B cell (primary cell): ENCODE data around the gene CERS6. TPM values are rescaled to one million over a fixed set of nuclear protein-coding genes. Genes with fewer than 3 reads are reported as not detected.

Experiments
- ATAC-seq: fragments of 200-7000 bp; cut with Tn5 transposase; one replicate; pipeline ENCODE4 v1.10.0; 2021; ENCODE audit warnings: low read depth, mild to moderate bottlenecking, moderate number of reproducible peaks, moderate library complexity
- CTCF ChIA-PET: fragments of 350-600 bp; sonication (Branson Sonifier 250); formaldehyde crosslinking; loops from one replicate; lab custom pipeline; 2021; ENCODE audit warnings: antibody characterized with exemption, inconsistent platforms; lab: Charles Lee
- POLR2A ChIA-PET: fragments of 350-600 bp; sonication (Branson Sonifier 250); formaldehyde crosslinking; loops from one replicate; lab custom pipeline; 2021; ENCODE audit warnings: antibody characterized with exemption; lab: Charles Lee
- DNase-seq: peaks from one replicate; pipeline ENCODE4 v3.0.0; 2013
- H2AFZ ChIP-seq: 2 replicates; pipeline ENCODE4 v1.6.1; 2012; ENCODE audit warnings: mild to moderate bottlenecking, low read depth, low read length; ENCODE audit not compliant: insufficient read depth, poor library complexity, severe bottlenecking
- H3K27ac ChIP-seq, 2 donors: 1 replicate in 1 of 2; 2 replicates in 1 of 2; pipeline ENCODE4 v1.5.1; 2012 to 2013; ENCODE audit warnings: low read length in 2 of 2, mild to moderate bottlenecking in 2 of 2, moderate library complexity in 1 of 2
- H3K27me3 ChIP-seq, 4 experiments: fragments of 200-600 bp in 1 of 4; sonication (generic) in 1 of 4; replicated peaks in 1 of 4; 1 replicate in 2 of 4; 2 replicates in 2 of 4; pipeline versions ENCODE4 v1.6.1 to v1.7.0; 2013 to 2016; ENCODE audit warnings: low read length in 3 of 4, mild to moderate bottlenecking in 2 of 4, mixed read lengths in 1 of 4, moderate library complexity in 1 of 4; ENCODE audit not compliant: insufficient read depth in 4 of 4, control insufficient read depth in 3 of 4; ENCODE audit errors: control extremely low read depth in 1 of 4
- H3K36me3 ChIP-seq, 2 experiments: replicated peaks in 1 of 2; 1 replicate in 1 of 2; 2 replicates in 1 of 2; pipeline versions ENCODE4 v1.6.1 to v1.7.1; 2013; ENCODE audit warnings: low read length in 1 of 2; ENCODE audit not compliant: insufficient read depth in 2 of 2, control insufficient read depth in 1 of 2; ENCODE audit errors: control extremely low read depth in 1 of 2, extremely low read depth in 1 of 2
- H3K4me1 ChIP-seq, 2 donors: fragments of 200-600 bp in 1 of 2; sonication (generic) in 1 of 2; 1 replicate in 1 of 2; 2 replicates in 1 of 2; pipeline versions ENCODE4 v1.5.1 to v1.6.1; 2013 to 2017; ENCODE audit warnings: low read length in 2 of 2; ENCODE audit not compliant: control insufficient read depth in 2 of 2, insufficient read depth in 2 of 2
- H3K4me2 ChIP-seq: replicated peaks from 2 replicates; pipeline ENCODE3; 2012; ENCODE audit warnings: mild to moderate bottlenecking, low read depth, low read length; ENCODE audit not compliant: poor library complexity, severe bottlenecking
- H3K4me3 ChIP-seq, 5 experiments: fragments of 200-600 bp in 1 of 5; sonication (generic) in 1 of 5; 1 replicate in 3 of 5; 2 replicates in 2 of 5; pipeline versions ENCODE4 v1.5.1 to v1.7.0; 2011 to 2016; ENCODE audit warnings: low read length in 4 of 5, mild to moderate bottlenecking in 4 of 5, low read depth in 2 of 5, control low read depth in 1 of 5, moderate library complexity in 1 of 5; ENCODE audit not compliant: insufficient read depth in 1 of 5; ENCODE audit errors: control extremely low read depth in 1 of 5, extremely low read depth in 1 of 5
- H3K79me2 ChIP-seq: fragments of 200-600 bp; sonication (generic); one replicate; pipeline ENCODE4 v1.6.0; 2016; ENCODE audit warnings: low read length; ENCODE audit not compliant: control insufficient read depth, insufficient read depth
- H3K9ac ChIP-seq: fragments of 200-600 bp; sonication (generic); 2 replicates; pipeline ENCODE4 v1.6.1; 2017; ENCODE audit warnings: mild to moderate bottlenecking, low read length, moderate library complexity
- H3K9me3 ChIP-seq, 3 donors: one replicate each; pipeline versions ENCODE4 v1.6.1 to v1.7.1; 2013; ENCODE audit warnings: low read length in 2 of 3; ENCODE audit not compliant: control insufficient read depth in 2 of 3, insufficient read depth in 1 of 3; ENCODE audit errors: control extremely low read depth in 1 of 3
- H4K20me1 ChIP-seq: 2 replicates; pipeline ENCODE4 v1.6.0; 2012; ENCODE audit warnings: mild to moderate bottlenecking, low read length; ENCODE audit not compliant: insufficient read depth, control insufficient read depth, poor library complexity, severe bottlenecking
- H3K27ac Mint-ChIP-seq: one replicate; pipeline ENCODE4 v1.8.0; 2021; ENCODE audit warnings: mixed read lengths
- H3K27me3 Mint-ChIP-seq: one replicate; pipeline ENCODE4 v1.8.0; 2021; ENCODE audit warnings: mixed read lengths
- H3K4me1 Mint-ChIP-seq: one replicate; pipeline ENCODE4 v1.8.0; 2021; ENCODE audit warnings: mixed read lengths
- H3K4me3 Mint-ChIP-seq: one replicate; pipeline ENCODE4 v1.8.0; 2021; ENCODE audit warnings: mixed read lengths
- H3K9me3 Mint-ChIP-seq: one replicate; pipeline ENCODE4 v1.8.0; 2022; ENCODE audit warnings: mixed read lengths; ENCODE audit not compliant: insufficient read depth
- EZH2 ChIP-seq: IDR thresholded peaks from 2 replicates; pipeline ENCODE4 v1.6.1; 2012; ENCODE audit warnings: borderline replicate concordance, low read depth, mild to moderate bottlenecking, moderate library complexity, low read length; ENCODE audit not compliant: insufficient read depth, poor library complexity, severe bottlenecking
- WGBS: methylation state at CpG from one replicate; pipeline ENCODE4 v1.1.5; 2013; ENCODE audit warnings: missing lambda C conversion rate; ENCODE audit not compliant: insufficient coverage; 5-methylcytosine and 5-hydroxymethylcytosine counted together
- intact Hi-C: fragments of 100-400 bp; cut with micrococcal nuclease; formaldehyde crosslinking; loops from one replicate; pipeline ENCODE4 v1.10.0; 2022
- polyA plus RNA-seq: library from polyadenylated mRNA; depleted of rRNA; stranded (reverse); fragments of >200 nt; gene quantifications from 2 replicates; pipeline ENCODE4 v1.2.3, GENCODE V29; 2012
- total RNA-seq, 2 donors: library from RNA; stranded (reverse); fragments of 120-200 nt in 1 of 2; gene quantifications; 1 replicate in 1 of 2; 2 replicates in 1 of 2; pipeline versions ENCODE4 v1.2.3 to v1.2.4, GENCODE V29; 2013 to 2022
- TF ChIP-seq, protein P1 (sequence below): fragments of 200-600 bp; IDR thresholded peaks from one replicate; pipeline ENCODE4 v1.8.0; 2022; ENCODE audit warnings: antibody characterized with exemption, mild to moderate bottlenecking

Gene CERS6
- total and polyA plus RNA-seq, 2 donors (not counting 1 experiment from before 2014, with no cell fraction given), result 2.2 to 5.5 TPM

DNA sequence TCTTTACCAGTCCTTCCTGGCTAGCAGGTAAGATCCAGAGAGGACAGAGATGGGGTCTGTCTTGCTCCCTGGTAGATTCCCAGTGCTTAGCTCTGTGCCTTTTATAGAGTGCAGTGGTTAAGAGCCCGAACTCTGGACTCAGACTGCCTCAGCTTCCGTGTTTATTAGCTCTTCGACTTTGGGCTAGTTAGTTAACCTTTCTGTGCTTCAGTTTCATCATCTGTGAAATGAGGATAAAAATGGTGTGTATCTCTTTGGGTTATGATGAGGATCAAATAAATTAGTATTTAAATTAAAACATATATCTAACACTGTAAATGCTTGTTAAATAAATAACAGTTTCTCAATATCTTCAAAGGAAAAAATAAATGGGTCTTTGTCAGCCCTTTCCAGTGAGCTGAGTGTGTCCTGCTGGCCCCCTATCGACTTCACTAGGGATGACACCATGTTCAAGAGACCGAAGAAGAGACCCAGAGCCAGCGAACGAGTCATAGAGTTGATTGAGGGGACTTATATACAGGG is 38.2 kb downstream of the CERS6 start:
- no peak for DNase-seq
- H3K4me1 ChIP-seq, result peaks cover 14 to 16% of the 10 kb centered on the region in 2 donors
- 82% methylated on average over 4 of the region's 7 CpGs for WGBS
- H4K20me1 ChIP-seq, result peaks cover 2% of the 10 kb centered on the region
- H3K9me3 Mint-ChIP-seq, result no peaks in the 10 kb centered on the region
- H3K4me3 ChIP-seq, result no peak overlapping the region
- peaks cover 25% of the 10 kb centered on the region for H3K4me1 Mint-ChIP-seq
- no peak overlapping the region for H3K27ac Mint-ChIP-seq
- H3K27ac ChIP-seq, result no peak overlapping the region
- H3K4me3 Mint-ChIP-seq, result no peak overlapping the region
- intact Hi-C loops, result loop anchor here (10.0 kb wide), 1 partner anchor 61 kb away; no protein-coding TSS in a partner anchor
- TF ChIP-seq, protein P1, sequence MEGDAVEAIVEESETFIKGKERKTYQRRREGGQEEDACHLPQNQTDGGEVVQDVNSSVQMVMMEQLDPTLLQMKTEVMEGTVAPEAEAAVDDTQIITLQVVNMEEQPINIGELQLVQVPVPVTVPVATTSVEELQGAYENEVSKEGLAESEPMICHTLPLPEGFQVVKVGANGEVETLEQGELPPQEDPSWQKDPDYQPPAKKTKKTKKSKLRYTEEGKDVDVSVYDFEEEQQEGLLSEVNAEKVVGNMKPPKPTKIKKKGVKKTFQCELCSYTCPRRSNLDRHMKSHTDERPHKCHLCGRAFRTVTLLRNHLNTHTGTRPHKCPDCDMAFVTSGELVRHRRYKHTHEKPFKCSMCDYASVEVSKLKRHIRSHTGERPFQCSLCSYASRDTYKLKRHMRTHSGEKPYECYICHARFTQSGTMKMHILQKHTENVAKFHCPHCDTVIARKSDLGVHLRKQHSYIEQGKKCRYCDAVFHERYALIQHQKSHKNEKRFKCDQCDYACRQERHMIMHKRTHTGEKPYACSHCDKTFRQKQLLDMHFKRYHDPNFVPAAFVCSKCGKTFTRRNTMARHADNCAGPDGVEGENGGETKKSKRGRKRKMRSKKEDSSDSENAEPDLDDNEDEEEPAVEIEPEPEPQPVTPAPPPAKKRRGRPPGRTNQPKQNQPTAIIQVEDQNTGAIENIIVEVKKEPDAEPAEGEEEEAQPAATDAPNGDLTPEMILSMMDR, result peak; percentile 28
- TF ChIP-seq EZH2, result no peak
- H3K4me2 ChIP-seq, result no peak overlapping the region
- peaks cover 64% of the 10 kb centered on the region for H3K79me2 ChIP-seq
- ATAC-seq, result no peak
- H3K9me3 ChIP-seq, result no peaks in the 10 kb centered on the region
- H3K9ac ChIP-seq, result no peak overlapping the region
- no peaks in the 10 kb centered on the region for H3K36me3 ChIP-seq
- H3K27me3 ChIP-seq, result no peaks in the 10 kb centered on the region
- CTCF ChIA-PET, result interaction anchor here (0.9 to 1.1 kb wide), 3 partner anchors 10 to 13 kb away, joined by 3 read pairs; no protein-coding TSS in a partner anchor
- H2AFZ ChIP-seq, result no peak overlapping the region
- H3K27me3 Mint-ChIP-seq, result no peaks in the 10 kb centered on the region
- POLR2A ChIA-PET, result no interaction called here

DNA sequence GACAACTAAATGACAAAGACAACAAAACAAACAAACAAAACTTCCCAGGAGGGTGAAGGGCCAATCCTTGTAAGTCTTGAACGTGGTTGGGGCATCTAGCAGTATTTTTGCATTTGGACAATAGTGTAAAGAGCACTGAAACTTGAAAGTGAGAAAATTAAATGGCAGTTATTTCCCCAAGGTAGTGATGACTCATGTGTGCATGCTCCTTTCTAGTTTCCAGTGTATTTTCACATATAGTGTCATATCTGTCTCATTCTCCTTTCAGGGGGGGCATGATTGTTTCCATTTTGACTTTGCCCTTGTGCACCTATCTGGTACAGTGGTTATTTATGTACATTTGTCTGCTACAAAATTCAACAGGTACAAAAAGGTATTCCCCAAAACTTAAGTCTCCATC is 39.5 kb downstream of the CERS6 start:
- ChIA-PET CTCF (no interaction called here), POLR2A (no interaction called here)
- Histone ChIP-seq H3K27ac (no peak overlapping the region), H3K27me3 (no peaks in the 10 kb centered on the region), H3K79me2 (peaks cover 70% of the 10 kb centered on the region), H3K9ac (no peak overlapping the region), H3K4me1 (peaks cover 5 to 8% of the 10 kb centered on the region in 2 donors), H2AFZ (no peak overlapping the region), H3K9me3 (peaks cover 0 to under 1% (median 0%) of the 10 kb centered on the region in 3 donors), H3K4me3 (no peak overlapping the region), H4K20me1 (peaks cover 6% of the 10 kb centered on the region), H3K36me3 (no peaks in the 10 kb centered on the region), H3K4me2 (no peak overlapping the region)
- Mint-ChIP-seq H3K27me3 (no peaks in the 10 kb centered on the region), H3K27ac (no peak overlapping the region), H3K9me3 (no peaks in the 10 kb centered on the region), H3K4me1 (peaks cover 17% of the 10 kb centered on the region), H3K4me3 (no peak overlapping the region)
- DNase-seq (no peak), ATAC-seq (no peak)
- intact Hi-C loops, result loop anchor here (10.0 kb wide), 1 partner anchor 59 kb away; no protein-coding TSS in a partner anchor
- no peak for TF ChIP-seq EZH2
- TF ChIP-seq, protein P1, result no peak
- WGBS, result 40% methylated on average over 1 of the region's 1 CpG
